ENCODE results near the gene DCBLD1.
A peak's percentile ranks its signal among the peaks of the same experiment; 100 is the strongest.

Gene DCBLD1

DNA sequence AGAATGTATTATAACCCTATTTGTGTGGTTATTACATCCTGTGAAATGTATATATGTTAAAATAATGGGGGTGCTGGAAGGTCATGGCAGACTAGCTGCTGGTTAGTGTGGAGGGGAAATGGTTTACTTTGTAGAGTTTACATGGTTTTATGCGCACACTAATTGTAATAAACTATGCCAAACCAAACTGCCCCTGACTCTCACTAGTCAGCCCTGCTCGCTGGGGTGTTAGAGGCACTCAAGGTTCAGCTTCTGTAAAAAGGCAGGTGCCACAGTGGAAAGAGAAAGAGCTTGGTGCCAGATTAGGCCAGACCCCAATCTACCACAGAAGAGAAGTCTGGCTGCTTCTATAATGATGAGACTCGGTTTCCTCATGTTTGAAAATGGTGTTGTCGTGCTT is 67.1 kb downstream of the DCBLD1 start:
- H3K27me3 ChIP-seq (ENCODE audit: insufficient read depth, low read length, poor library complexity, severe bottlenecking) = no peaks in the 10 kb centered on the region
- H3K79me2 ChIP-seq (ENCODE audit: insufficient read depth, low read length) = no peaks in the 10 kb centered on the region
- no peaks in the 10 kb centered on the region for H3K9me3 ChIP-seq (ENCODE audit: insufficient read depth, low read depth, low read length)
- peak overlapping the region; percentile 64 for H3K9ac ChIP-seq (ENCODE audit: low read depth, low read length, poor library complexity, severe bottlenecking)
- peaks cover 49% of the 10 kb centered on the region for H3K4me1 ChIP-seq (ENCODE audit: insufficient read depth, low read length, poor library complexity, severe bottlenecking)
- H3K36me3 ChIP-seq (ENCODE audit: insufficient read depth, low read length) = no peaks in the 10 kb centered on the region
- no peak overlapping the region for H2AFZ ChIP-seq (ENCODE audit: low read length)
- no peaks in the 10 kb centered on the region for H4K20me1 ChIP-seq (ENCODE audit: insufficient read depth, low read length, poor library complexity, severe bottlenecking)
- H3K9me2 ChIP-seq (replicated peaks; ENCODE audit: low read depth, low read length) = no peaks in the 10 kb centered on the region
- H3K4me2 ChIP-seq (ENCODE audit: low read depth, low read length, poor library complexity, severe bottlenecking) = peak overlapping the region; percentile 78
- H3K4me3 ChIP-seq (ENCODE audit: low read length, poor library complexity, severe bottlenecking) = peak overlapping the region; percentile 77
- TF ChIP-seq, protein P1, sequence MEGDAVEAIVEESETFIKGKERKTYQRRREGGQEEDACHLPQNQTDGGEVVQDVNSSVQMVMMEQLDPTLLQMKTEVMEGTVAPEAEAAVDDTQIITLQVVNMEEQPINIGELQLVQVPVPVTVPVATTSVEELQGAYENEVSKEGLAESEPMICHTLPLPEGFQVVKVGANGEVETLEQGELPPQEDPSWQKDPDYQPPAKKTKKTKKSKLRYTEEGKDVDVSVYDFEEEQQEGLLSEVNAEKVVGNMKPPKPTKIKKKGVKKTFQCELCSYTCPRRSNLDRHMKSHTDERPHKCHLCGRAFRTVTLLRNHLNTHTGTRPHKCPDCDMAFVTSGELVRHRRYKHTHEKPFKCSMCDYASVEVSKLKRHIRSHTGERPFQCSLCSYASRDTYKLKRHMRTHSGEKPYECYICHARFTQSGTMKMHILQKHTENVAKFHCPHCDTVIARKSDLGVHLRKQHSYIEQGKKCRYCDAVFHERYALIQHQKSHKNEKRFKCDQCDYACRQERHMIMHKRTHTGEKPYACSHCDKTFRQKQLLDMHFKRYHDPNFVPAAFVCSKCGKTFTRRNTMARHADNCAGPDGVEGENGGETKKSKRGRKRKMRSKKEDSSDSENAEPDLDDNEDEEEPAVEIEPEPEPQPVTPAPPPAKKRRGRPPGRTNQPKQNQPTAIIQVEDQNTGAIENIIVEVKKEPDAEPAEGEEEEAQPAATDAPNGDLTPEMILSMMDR (conservative IDR thresholded peaks at IDR 0.05; ENCODE audit: low read length) = no peak
- no peak for TF ChIP-seq EZH2phosphoT487 (IDR thresholded peaks at IDR 0.05; ENCODE audit: borderline replicate concordance)
- no peaks in the 10 kb centered on the region for H3F3A ChIP-seq (ENCODE audit: low read depth)

DNA sequence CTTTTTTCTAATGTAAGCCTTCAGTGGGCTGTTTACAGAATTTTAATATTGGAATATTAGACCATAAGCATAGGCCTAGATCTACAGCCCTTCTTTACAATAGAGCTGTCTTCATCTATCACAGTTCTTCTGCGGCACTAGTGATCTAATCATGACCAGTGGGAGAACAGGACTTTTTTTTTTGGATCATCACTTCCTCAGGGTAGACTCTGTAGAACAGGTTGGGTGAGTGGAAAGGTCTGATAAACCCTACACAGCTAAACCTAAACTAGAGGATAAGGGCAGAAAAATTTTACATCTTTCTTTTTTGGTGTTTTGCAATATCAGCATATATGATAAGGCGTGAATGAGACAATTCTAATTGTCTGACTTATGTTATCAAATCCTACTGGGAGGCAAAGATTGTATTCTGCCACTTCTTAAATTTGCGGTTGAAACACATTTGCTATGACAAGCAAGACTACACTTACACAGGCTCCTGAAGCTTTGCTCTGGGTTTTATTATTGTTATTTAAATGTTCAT is 67.7 kb downstream of the DCBLD1 start:
- H3F3A ChIP-seq (ENCODE audit: low read depth) = no peaks in the 10 kb centered on the region
- H3K9me2 ChIP-seq (replicated peaks; ENCODE audit: low read depth, low read length) = no peaks in the 10 kb centered on the region
- no peaks in the 10 kb centered on the region for H3K27me3 ChIP-seq (ENCODE audit: insufficient read depth, low read length, poor library complexity, severe bottlenecking)
- H3K9me3 ChIP-seq (ENCODE audit: insufficient read depth, low read depth, low read length) = no peaks in the 10 kb centered on the region
- no peak overlapping the region for H2AFZ ChIP-seq (ENCODE audit: low read length)
- no peaks in the 10 kb centered on the region for H3K36me3 ChIP-seq (ENCODE audit: insufficient read depth, low read length)
- TF ChIP-seq, protein P1 (conservative IDR thresholded peaks at IDR 0.05; ENCODE audit: low read length) = no peak
- TF ChIP-seq EZH2phosphoT487 (IDR thresholded peaks at IDR 0.05; ENCODE audit: borderline replicate concordance) = no peak
- no peaks in the 10 kb centered on the region for H4K20me1 ChIP-seq (ENCODE audit: insufficient read depth, low read length, poor library complexity, severe bottlenecking)
- peak overlapping the region; percentile 64 for H3K9ac ChIP-seq (ENCODE audit: low read depth, low read length, poor library complexity, severe bottlenecking)
- H3K79me2 ChIP-seq (ENCODE audit: insufficient read depth, low read length) = no peaks in the 10 kb centered on the region
- H3K4me1 ChIP-seq (ENCODE audit: insufficient read depth, low read length, poor library complexity, severe bottlenecking) = peaks cover 49% of the 10 kb centered on the region
- H3K4me2 ChIP-seq (ENCODE audit: low read depth, low read length, poor library complexity, severe bottlenecking) = peak overlapping the region; percentile 78
- peak overlapping the region; percentile 77 for H3K4me3 ChIP-seq (ENCODE audit: low read length, poor library complexity, severe bottlenecking)

DNA sequence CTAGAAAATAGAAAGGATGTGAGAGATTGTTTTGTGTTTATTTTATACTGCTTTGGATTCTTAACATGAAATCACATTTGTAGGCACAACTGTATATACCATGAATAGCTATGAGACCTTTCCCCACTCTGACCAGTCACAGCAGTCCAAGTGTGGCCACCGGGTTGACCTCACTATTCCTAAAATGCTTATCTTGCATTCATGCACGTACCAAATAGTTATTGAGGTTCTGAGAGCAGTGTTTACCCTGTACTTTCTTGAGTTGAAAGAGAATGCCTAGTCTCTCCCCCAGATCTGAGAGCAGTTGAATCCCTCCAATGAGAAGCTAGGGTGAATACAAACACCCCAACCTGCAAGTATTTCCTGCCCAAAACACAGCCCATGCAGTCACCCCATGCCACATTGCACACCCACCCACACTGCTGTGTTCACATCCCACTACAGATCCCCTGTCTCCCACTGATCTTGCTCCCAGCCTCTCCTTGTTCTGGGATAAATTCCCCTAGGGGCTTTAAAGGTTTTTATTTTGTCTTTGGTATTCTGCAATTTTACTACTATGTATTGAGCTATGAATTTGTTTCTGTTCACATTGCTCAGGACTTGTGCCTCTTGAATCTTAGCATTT is 68.3 kb downstream of the DCBLD1 start:
- no peaks in the 10 kb centered on the region for H3K27me3 ChIP-seq (ENCODE audit: insufficient read depth, low read length, poor library complexity, severe bottlenecking)
- no peak overlapping the region for H3K4me3 ChIP-seq (ENCODE audit: low read length, poor library complexity, severe bottlenecking)
- H3K36me3 ChIP-seq (ENCODE audit: insufficient read depth, low read length) = no peaks in the 10 kb centered on the region
- no peaks in the 10 kb centered on the region for H3K9me2 ChIP-seq (replicated peaks; ENCODE audit: low read depth, low read length)
- H2AFZ ChIP-seq (ENCODE audit: low read length) = no peak overlapping the region; the same call in 1 of the 2 replicates
- H3K9me3 ChIP-seq (ENCODE audit: insufficient read depth, low read depth, low read length) = no peaks in the 10 kb centered on the region
- H3K4me2 ChIP-seq (ENCODE audit: low read depth, low read length, poor library complexity, severe bottlenecking) = peak overlapping the region; percentile 78
- no peak overlapping the region for H3K9ac ChIP-seq (ENCODE audit: low read depth, low read length, poor library complexity, severe bottlenecking)
- no peaks in the 10 kb centered on the region for H3K79me2 ChIP-seq (ENCODE audit: insufficient read depth, low read length)
- H4K20me1 ChIP-seq (ENCODE audit: insufficient read depth, low read length, poor library complexity, severe bottlenecking) = no peaks in the 10 kb centered on the region
- no peaks in the 10 kb centered on the region for H3F3A ChIP-seq (ENCODE audit: low read depth)
- TF ChIP-seq, protein P1 (conservative IDR thresholded peaks at IDR 0.05; ENCODE audit: low read length) = no peak
- TF ChIP-seq EZH2phosphoT487 (IDR thresholded peaks at IDR 0.05; ENCODE audit: borderline replicate concordance) = no peak
- peaks cover 51% of the 10 kb centered on the region for H3K4me1 ChIP-seq (ENCODE audit: insufficient read depth, low read length, poor library complexity, severe bottlenecking)

Data from Loucy (cell line).